ENCODE measurements around the gene ZNF503.
A peak's percentile ranks its signal among the peaks of the same experiment; 100 is the strongest.

The ZNF503 gene

GRCh38 chr10:75399461-75400162 is 2.0 kb downstream of the ZNF503 start:
- Histone ChIP-seq H2BK15ac (ENCODE audit: low read length) (peak overlapping the region; percentile 89), H2BK120ac (ENCODE audit: low read depth, low read length) (peak overlapping the region; percentile 91), H2BK12ac (ENCODE audit: low read length) (no peak overlapping the region), H3K4me3 (ENCODE audit: low read length in 2 of 2) (peak overlapping the region; percentile 59 to 88), H2BK5ac (ENCODE audit: low read length) (peak overlapping the region; percentile 94), H3K4ac (ENCODE audit: low read length) (no peak overlapping the region), H3K23ac (ENCODE audit: low read depth, low read length, poor library complexity) (peak overlapping the region; percentile 55), H3K14ac (ENCODE audit: low read length) (peak overlapping the region; percentile 25), H3K18ac (ENCODE audit: low read length) (peak overlapping the region; percentile 98), H2AFZ (ENCODE audit: low read length) (peak overlapping the region; percentile 100), H4K91ac (ENCODE audit: low read depth, low read length, poor library complexity) (no peak overlapping the region), H3K4me1 (ENCODE audit: control insufficient read depth in 2 of 2, insufficient read depth in 1 of 2, low read depth in 1 of 2, low read length in 2 of 2) (peaks cover 8 to 15% of the 10 kb centered on the region in 2 donors), H3K27ac (replicated peaks; ENCODE audit: low read length) (no peak overlapping the region), H4K8ac (ENCODE audit: low read depth, low read length) (no peak overlapping the region), H3K4me2 (ENCODE audit: insufficient read depth, low read length, poor library complexity, severe bottlenecking) (peak overlapping the region; percentile 100), H3K9ac (ENCODE audit: low read depth, low read length, poor library complexity) (peak overlapping the region; percentile 86), H3K9me3 (replicated peaks in 1 of 2; ENCODE audit: control insufficient read depth in 2 of 2, insufficient read depth in 1 of 2, low read depth in 1 of 2, low read length in 2 of 2) (peaks cover 0 to 2% of the 10 kb centered on the region in 2 donors), H3K36me3 (replicated peaks in 1 of 2; ENCODE audit: control insufficient read depth in 2 of 2, insufficient read depth in 2 of 2, low read length in 2 of 2) (peaks cover 0 to 24% of the 10 kb centered on the region in 2 donors), H2AK5ac (ENCODE audit: low read depth, low read length) (peak overlapping the region; percentile 70), H3K79me1 (ENCODE audit: low read depth, low read length) (peaks cover 20% of the 10 kb centered on the region), H3K27me3 (ENCODE audit: control insufficient read depth in 3 of 3, insufficient read depth in 3 of 3, low read depth in 1 of 3, low read length in 3 of 3) (peaks cover 0 to 51% (median 16%) of the 10 kb centered on the region in 3 experiments)
- peak; percentile 75 for DNase-seq (ENCODE audit: low spot score)
- WGBS, 2 donors (ENCODE audit: extremely low coverage in 2 of 2, insufficient read length in 2 of 2, insufficient replicate concordance in 1 of 2), result no CpG with 5 or more reads among the region's 71 CpGs

- H3K4ac ChIP-seq (ENCODE audit: low read length), result no peak overlapping the region
- WGBS, 2 donors (ENCODE audit: extremely low coverage in 2 of 2, insufficient read length in 2 of 2, insufficient replicate concordance in 1 of 2), result no CpG with 5 or more reads among the region's 76 CpGs
- peaks cover 20% of the 10 kb centered on the region for H3K79me1 ChIP-seq (ENCODE audit: low read depth, low read length)
- peaks cover 0 to 24% of the 10 kb centered on the region in 2 donors for H3K36me3 ChIP-seq (replicated peaks in 1 of 2; ENCODE audit: control insufficient read depth in 2 of 2, insufficient read depth in 2 of 2, low read length in 2 of 2)
- H4K8ac ChIP-seq (ENCODE audit: low read depth, low read length), result no peak overlapping the region
- peak overlapping the region; percentile 9 for H2BK5ac ChIP-seq (ENCODE audit: low read length)
- DNase-seq (ENCODE audit: low spot score), result peak; percentile 47
- peak overlapping the region; percentile 25 for H3K14ac ChIP-seq (ENCODE audit: low read length)
- peak overlapping the region; percentile 86 for H3K9ac ChIP-seq (ENCODE audit: low read depth, low read length, poor library complexity)
- peak overlapping the region; percentile 67 for H2BK15ac ChIP-seq (ENCODE audit: low read length)
- H3K18ac ChIP-seq (ENCODE audit: low read length), result peak overlapping the region; percentile 66
- no peak overlapping the region for H3K27ac ChIP-seq (replicated peaks; ENCODE audit: low read length)
- peak overlapping the region; percentile 70 for H2AK5ac ChIP-seq (ENCODE audit: low read depth, low read length)
- H3K4me3 ChIP-seq (ENCODE audit: low read length in 2 of 2), result peak overlapping the region; percentile 59 to 79
- H3K4me1 ChIP-seq (ENCODE audit: control insufficient read depth in 2 of 2, insufficient read depth in 1 of 2, low read depth in 1 of 2, low read length in 2 of 2), result peaks cover 8 to 13% of the 10 kb centered on the region in 2 donors
- H3K27me3 ChIP-seq (ENCODE audit: control insufficient read depth in 3 of 3, insufficient read depth in 3 of 3, low read depth in 1 of 3, low read length in 3 of 3), result peaks cover 0 to 50% (median 16%) of the 10 kb centered on the region in 3 experiments
- H3K9me3 ChIP-seq (replicated peaks in 1 of 2; ENCODE audit: control insufficient read depth in 2 of 2, insufficient read depth in 1 of 2, low read depth in 1 of 2, low read length in 2 of 2), result peaks cover 0 to 2% of the 10 kb centered on the region in 2 donors
- H2BK120ac ChIP-seq (ENCODE audit: low read depth, low read length), result peak overlapping the region; percentile 67
- H3K4me2 ChIP-seq (ENCODE audit: insufficient read depth, low read length, poor library complexity, severe bottlenecking), result peak overlapping the region; percentile 100
- H3K23ac ChIP-seq (ENCODE audit: low read depth, low read length, poor library complexity), result peak overlapping the region; percentile 16
- H2BK12ac ChIP-seq (ENCODE audit: low read length), result no peak overlapping the region
- H4K91ac ChIP-seq (ENCODE audit: low read depth, low read length, poor library complexity), result no peak overlapping the region
- H2AFZ ChIP-seq (ENCODE audit: low read length), result no peak overlapping the region
Observed at GRCh38 chr10:75398692-75399460, 2.7 kb downstream of the ZNF503 start.

GRCh38 chr10:75398200-75398691 is 3.3 kb downstream of the ZNF503 start:
- no peak overlapping the region for H2BK12ac ChIP-seq (ENCODE audit: low read length)
- no peak overlapping the region for H3K4ac ChIP-seq (ENCODE audit: low read length)
- H2AK5ac ChIP-seq (ENCODE audit: low read depth, low read length), result no peak overlapping the region
- peaks cover 0 to 2% of the 10 kb centered on the region in 2 donors for H3K9me3 ChIP-seq (replicated peaks in 1 of 2; ENCODE audit: control insufficient read depth in 2 of 2, insufficient read depth in 1 of 2, low read depth in 1 of 2, low read length in 2 of 2)
- peak overlapping the region; percentile 86 for H3K9ac ChIP-seq (ENCODE audit: low read depth, low read length, poor library complexity)
- H3K14ac ChIP-seq (ENCODE audit: low read length), result no peak overlapping the region
- H3K23ac ChIP-seq (ENCODE audit: low read depth, low read length, poor library complexity), result peak overlapping the region; percentile 16
- H3K27ac ChIP-seq (replicated peaks; ENCODE audit: low read length), result no peak overlapping the region
- H2BK15ac ChIP-seq (ENCODE audit: low read length), result peak overlapping the region; percentile 67
- H3K4me2 ChIP-seq (ENCODE audit: insufficient read depth, low read length, poor library complexity, severe bottlenecking), result peak overlapping the region; percentile 100
- peaks cover 0 to 50% (median 16%) of the 10 kb centered on the region in 3 experiments for H3K27me3 ChIP-seq (ENCODE audit: control insufficient read depth in 3 of 3, insufficient read depth in 3 of 3, low read depth in 1 of 3, low read length in 3 of 3)
- no CpG with 5 or more reads among the region's 17 CpGs for WGBS, 2 donors (ENCODE audit: extremely low coverage in 2 of 2, insufficient read length in 2 of 2, insufficient replicate concordance in 1 of 2)
- peaks cover 5 to 13% of the 10 kb centered on the region in 2 donors for H3K4me1 ChIP-seq (ENCODE audit: control insufficient read depth in 2 of 2, insufficient read depth in 1 of 2, low read depth in 1 of 2, low read length in 2 of 2)
- no peak overlapping the region for H4K91ac ChIP-seq (ENCODE audit: low read depth, low read length, poor library complexity)
- H4K8ac ChIP-seq (ENCODE audit: low read depth, low read length), result no peak overlapping the region
- peak overlapping the region in 1 of 2 donors; percentile 79 for H3K4me3 ChIP-seq (ENCODE audit: low read length in 2 of 2)
- H3K18ac ChIP-seq (ENCODE audit: low read length), result no peak overlapping the region
- H2BK5ac ChIP-seq (ENCODE audit: low read length), result no peak overlapping the region
- H2BK120ac ChIP-seq (ENCODE audit: low read depth, low read length), result no peak overlapping the region
- no peak overlapping the region for H2AFZ ChIP-seq (ENCODE audit: low read length)
- no peak for DNase-seq (ENCODE audit: low spot score)
- H3K79me1 ChIP-seq (ENCODE audit: low read depth, low read length), result peaks cover 20% of the 10 kb centered on the region
- H3K36me3 ChIP-seq (replicated peaks in 1 of 2; ENCODE audit: control insufficient read depth in 2 of 2, insufficient read depth in 2 of 2, low read length in 2 of 2), result peaks cover 0 to 24% of the 10 kb centered on the region in 2 donors
